ENCODE results near the gene NATD1. TPM values are rescaled to one million over a fixed set of nuclear protein-coding genes. Genes with fewer than 3 reads are reported as not detected.

The NATD1 gene
- total and polyA plus RNA-seq, 10 of the 15 experiments (the other 5 are each of a cell fraction or from before 2014, with no cell fraction given): 0.02 to 0.33 (median 0.15) TPM

DNA sequence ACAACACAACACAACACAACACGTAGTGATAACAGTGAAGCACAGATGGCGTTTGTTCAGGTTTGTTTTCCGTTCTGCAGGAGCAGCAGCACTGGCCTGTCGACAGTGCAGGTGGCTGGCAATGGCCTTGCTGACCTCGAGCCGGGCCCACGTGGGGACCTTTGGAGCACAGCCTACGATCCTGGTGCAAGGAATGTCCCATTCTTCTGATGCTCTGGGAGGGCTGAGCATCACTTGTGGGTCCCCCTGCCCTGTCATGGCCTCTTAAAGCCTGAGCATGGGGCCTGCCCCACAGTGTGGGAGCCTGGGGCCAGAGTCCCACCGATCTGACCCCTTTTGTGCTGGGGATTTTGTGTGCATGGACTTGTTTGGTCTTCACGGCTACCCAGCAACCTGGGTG lies 38.1 kb upstream of the NATD1 start:
- SMC1A ChIA-PET (ENCODE audit: uncharacterized antibody, unreplicated experiment): no interaction called here
- DNase-seq (ENCODE audit: low read depth, low spot score) (no peak), ATAC-seq (no peak), FAIRE-seq (no peak)
- Histone ChIP-seq H4K20me1 (ENCODE audit: control insufficient read depth, insufficient read depth) (peaks cover 4% of the 10 kb centered on the region; the same call in 1 of the 2 replicates), H3K4me1 (ENCODE audit: control insufficient read depth, insufficient read depth, low read length) (peaks cover 26% of the 10 kb centered on the region), H3K36me3 (ENCODE audit: control insufficient read depth in 2 of 2, insufficient read depth in 2 of 2, low read length in 1 of 2) (peaks cover 0 to 7% of the 10 kb centered on the region in 2 experiments; a peak in 2 of 4 replicates), H2AFZ (ENCODE audit: control insufficient read depth, low read depth, low read length) (no peak overlapping the region), H3K9ac (ENCODE audit: control insufficient read depth, insufficient read depth, low read length) (no peak overlapping the region), H3K4me2 (ENCODE audit: control insufficient read depth, insufficient read depth) (no peak overlapping the region), H3K79me2 (ENCODE audit: control insufficient read depth, insufficient read depth, low read length) (peaks cover 38% of the 10 kb centered on the region), H3K27ac (ENCODE audit: control insufficient read depth, insufficient read depth) (no peak overlapping the region), H3K9me3 (replicated peaks; ENCODE audit: control insufficient read depth, insufficient read depth, low read length) (no peaks in the 10 kb centered on the region; the same call in 2 of the 3 replicates), H3K27me3 (replicated peaks in 1 of 2; ENCODE audit: control insufficient read depth in 2 of 2, insufficient read depth in 2 of 2, low read length in 1 of 2) (no peaks in the 10 kb centered on the region), H3K4me3 (no peak overlapping the region)
- WGBS (ENCODE audit: insufficient coverage, insufficient replicate concordance, low lambda C conversion rate, missing lambda C conversion rate): 59% methylated on average over 10 of the region's 10 CpGs
- POLR2A ChIA-PET: no interaction called here
- intact Hi-C loops (cut with micrococcal nuclease; ENCODE audit: unreplicated experiment): no loop called here
- no TSS peak for BruUV-seq (replicated peaks)
- no peak for TF ChIP-seq TCF7 (IDR thresholded peaks at IDR 0.05; ENCODE audit: borderline replicate concordance)
- TF ChIP-seq, protein P1, sequence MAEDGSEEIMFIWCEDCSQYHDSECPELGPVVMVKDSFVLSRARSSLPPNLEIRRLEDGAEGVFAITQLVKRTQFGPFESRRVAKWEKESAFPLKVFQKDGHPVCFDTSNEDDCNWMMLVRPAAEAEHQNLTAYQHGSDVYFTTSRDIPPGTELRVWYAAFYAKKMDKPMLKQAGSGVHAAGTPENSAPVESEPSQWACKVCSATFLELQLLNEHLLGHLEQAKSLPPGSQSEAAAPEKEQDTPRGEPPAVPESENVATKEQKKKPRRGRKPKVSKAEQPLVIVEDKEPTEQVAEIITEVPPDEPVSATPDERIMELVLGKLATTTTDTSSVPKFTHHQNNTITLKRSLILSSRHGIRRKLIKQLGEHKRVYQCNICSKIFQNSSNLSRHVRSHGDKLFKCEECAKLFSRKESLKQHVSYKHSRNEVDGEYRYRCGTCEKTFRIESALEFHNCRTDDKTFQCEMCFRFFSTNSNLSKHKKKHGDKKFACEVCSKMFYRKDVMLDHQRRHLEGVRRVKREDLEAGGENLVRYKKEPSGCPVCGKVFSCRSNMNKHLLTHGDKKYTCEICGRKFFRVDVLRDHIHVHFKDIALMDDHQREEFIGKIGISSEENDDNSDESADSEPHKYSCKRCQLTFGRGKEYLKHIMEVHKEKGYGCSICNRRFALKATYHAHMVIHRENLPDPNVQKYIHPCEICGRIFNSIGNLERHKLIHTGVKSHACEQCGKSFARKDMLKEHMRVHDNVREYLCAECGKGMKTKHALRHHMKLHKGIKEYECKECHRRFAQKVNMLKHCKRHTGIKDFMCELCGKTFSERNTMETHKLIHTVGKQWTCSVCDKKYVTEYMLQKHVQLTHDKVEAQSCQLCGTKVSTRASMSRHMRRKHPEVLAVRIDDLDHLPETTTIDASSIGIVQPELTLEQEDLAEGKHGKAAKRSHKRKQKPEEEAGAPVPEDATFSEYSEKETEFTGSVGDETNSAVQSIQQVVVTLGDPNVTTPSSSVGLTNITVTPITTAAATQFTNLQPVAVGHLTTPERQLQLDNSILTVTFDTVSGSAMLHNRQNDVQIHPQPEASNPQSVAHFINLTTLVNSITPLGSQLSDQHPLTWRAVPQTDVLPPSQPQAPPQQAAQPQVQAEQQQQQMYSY (CRISPR knock-in tag; IDR thresholded peaks at IDR 0.05): no peak
- no peak for TF ChIP-seq CBX5 (IDR thresholded peaks at IDR 0.05; ENCODE audit: low read depth)
- no peak for TF ChIP-seq CBFB (IDR thresholded peaks at IDR 0.05; ENCODE audit: low read depth)
- TF ChIP-seq RAD51 (IDR thresholded peaks at IDR 0.05): no peak
- TF ChIP-seq IKZF1 (conservative IDR thresholded peaks at IDR 0.05): no peak
- no peak for TF ChIP-seq ZNF622 (IDR thresholded peaks at IDR 0.05)
- TF ChIP-seq ZNF274 (IDR thresholded peaks at IDR 0.05; ENCODE audit: insufficient read depth, insufficient read length): no peak
- no peak for TF ChIP-seq STAT1 (conservative IDR thresholded peaks at IDR 0.05)
- no peak for TF ChIP-seq POLR2AphosphoS2 (IDR thresholded peaks at IDR 0.05; ENCODE audit: low read depth, low read length)
- TF ChIP-seq, protein P2, sequence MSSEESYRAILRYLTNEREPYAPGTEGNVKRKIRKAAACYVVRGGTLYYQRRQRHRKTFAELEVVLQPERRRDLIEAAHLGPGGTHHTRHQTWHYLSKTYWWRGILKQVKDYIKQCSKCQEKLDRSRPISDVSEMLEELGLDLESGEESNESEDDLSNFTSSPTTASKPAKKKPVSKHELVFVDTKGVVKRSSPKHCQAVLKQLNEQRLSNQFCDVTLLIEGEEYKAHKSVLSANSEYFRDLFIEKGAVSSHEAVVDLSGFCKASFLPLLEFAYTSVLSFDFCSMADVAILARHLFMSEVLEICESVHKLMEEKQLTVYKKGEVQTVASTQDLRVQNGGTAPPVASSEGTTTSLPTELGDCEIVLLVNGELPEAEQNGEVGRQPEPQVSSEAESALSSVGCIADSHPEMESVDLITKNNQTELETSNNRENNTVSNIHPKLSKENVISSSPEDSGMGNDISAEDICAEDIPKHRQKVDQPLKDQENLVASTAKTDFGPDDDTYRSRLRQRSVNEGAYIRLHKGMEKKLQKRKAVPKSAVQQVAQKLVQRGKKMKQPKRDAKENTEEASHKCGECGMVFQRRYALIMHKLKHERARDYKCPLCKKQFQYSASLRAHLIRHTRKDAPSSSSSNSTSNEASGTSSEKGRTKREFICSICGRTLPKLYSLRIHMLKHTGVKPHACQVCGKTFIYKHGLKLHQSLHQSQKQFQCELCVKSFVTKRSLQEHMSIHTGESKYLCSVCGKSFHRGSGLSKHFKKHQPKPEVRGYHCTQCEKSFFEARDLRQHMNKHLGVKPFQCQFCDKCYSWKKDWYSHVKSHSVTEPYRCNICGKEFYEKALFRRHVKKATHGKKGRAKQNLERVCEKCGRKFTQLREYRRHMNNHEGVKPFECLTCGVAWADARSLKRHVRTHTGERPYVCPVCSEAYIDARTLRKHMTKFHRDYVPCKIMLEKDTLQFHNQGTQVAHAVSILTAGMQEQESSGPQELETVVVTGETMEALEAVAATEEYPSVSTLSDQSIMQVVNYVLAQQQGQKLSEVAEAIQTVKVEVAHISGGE (CRISPR knock-in tag; IDR thresholded peaks at IDR 0.05): no peak
- TF ChIP-seq MEF2A (IDR thresholded peaks at IDR 0.05; ENCODE audit: insufficient read depth, low read depth, low read length): no peak
- no peak for TF ChIP-seq JUND (IDR thresholded peaks at IDR 0.05; ENCODE audit: low read depth, low read length)
- RAD21 ChIA-PET (ENCODE audit: unreplicated experiment): no interaction called here
- CTCF ChIA-PET: no interaction called here
- in situ Hi-C loops (cut with MboI): loop anchor here (10.0 kb wide), 2 partner anchors 883 to 1013 kb away; no protein-coding TSS in a partner anchor
